ENCODE measurements around the gene MYO1D. TPM values are rescaled to one million over a fixed set of nuclear protein-coding genes. Genes with fewer than 3 reads are reported as not detected.

MYO1D gene
- total RNA-seq, 4 donors from 2014 or later: 247 to 569 (median 444) TPM

GRCh38 chr17:32623196-32623595 lies 253.7 kb downstream of the MYO1D start:
- intact Hi-C loops (cut with DNase I; ENCODE audit: low total_unique reads): no loop called here
- 44 to 68% methylated on average over 2 of the region's 2 CpGs for WGBS, 2 donors (ENCODE audit: low coverage in 1 of 2)

DNA sequence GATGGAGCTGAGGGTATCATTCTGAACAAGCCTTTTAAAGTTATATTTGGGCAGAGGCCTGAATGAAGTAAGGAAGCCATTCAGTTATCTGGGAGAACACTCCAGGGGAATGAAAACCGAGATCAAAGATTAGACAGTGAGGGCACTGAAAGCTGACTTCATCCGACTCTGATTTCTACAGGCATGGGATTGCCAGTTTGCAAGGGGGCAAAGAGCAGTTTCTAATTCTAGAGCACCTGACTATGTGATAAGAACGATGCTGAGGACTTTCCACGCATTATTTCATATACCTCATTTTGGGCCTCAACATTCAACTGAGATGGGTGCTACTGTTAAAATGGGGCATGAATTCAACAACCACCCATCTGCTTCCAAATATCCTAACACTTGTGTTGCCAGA lies 254.4 kb downstream of the MYO1D start:
- peaks cover 0 to 4% (median 0%) of the 10 kb centered on the region in 4 donors for H3K4me1 ChIP-seq
- H3K9me3 ChIP-seq: no peaks in the 10 kb centered on the region
- no peak overlapping the region for H3K4me3 ChIP-seq
- H3K27ac ChIP-seq: no peak overlapping the region
- no peaks in the 10 kb centered on the region for H3K36me3 ChIP-seq
- TF ChIP-seq, protein P1, sequence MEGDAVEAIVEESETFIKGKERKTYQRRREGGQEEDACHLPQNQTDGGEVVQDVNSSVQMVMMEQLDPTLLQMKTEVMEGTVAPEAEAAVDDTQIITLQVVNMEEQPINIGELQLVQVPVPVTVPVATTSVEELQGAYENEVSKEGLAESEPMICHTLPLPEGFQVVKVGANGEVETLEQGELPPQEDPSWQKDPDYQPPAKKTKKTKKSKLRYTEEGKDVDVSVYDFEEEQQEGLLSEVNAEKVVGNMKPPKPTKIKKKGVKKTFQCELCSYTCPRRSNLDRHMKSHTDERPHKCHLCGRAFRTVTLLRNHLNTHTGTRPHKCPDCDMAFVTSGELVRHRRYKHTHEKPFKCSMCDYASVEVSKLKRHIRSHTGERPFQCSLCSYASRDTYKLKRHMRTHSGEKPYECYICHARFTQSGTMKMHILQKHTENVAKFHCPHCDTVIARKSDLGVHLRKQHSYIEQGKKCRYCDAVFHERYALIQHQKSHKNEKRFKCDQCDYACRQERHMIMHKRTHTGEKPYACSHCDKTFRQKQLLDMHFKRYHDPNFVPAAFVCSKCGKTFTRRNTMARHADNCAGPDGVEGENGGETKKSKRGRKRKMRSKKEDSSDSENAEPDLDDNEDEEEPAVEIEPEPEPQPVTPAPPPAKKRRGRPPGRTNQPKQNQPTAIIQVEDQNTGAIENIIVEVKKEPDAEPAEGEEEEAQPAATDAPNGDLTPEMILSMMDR (IDR thresholded peaks at IDR 0.05): no peak
- no peak for TF ChIP-seq POLR2AphosphoS5 (IDR thresholded peaks at IDR 0.05)
- no peak for TF ChIP-seq POLR2A (IDR thresholded peaks at IDR 0.05)
- TF ChIP-seq EP300 (IDR thresholded peaks at IDR 0.05; ENCODE audit: low read depth): no peak
- DNase-seq: no peak
- H3K27me3 ChIP-seq: no peaks in the 10 kb centered on the region
- WGBS, 2 donors (ENCODE audit: low coverage in 1 of 2): 81 to 88% methylated on average over 4 of the region's 4 CpGs
- intact Hi-C loops (cut with DNase I; ENCODE audit: low total_unique reads) (no loop called here), in situ Hi-C loops (cut with MboI; ENCODE audit: low pct_ligation_motif_present in 1 of 4, low pct_unique_long_range_greater_than_20kb in 1 of 4, low sequenced_read_pairs in 3 of 4) (no loop called here)

More at GRCh38 chr17:32623196-32623595, 253.7 kb downstream of the MYO1D start:
- H3K36me3 ChIP-seq: no peaks in the 10 kb centered on the region
- no peak for DNase-seq
- peaks cover 0 to 4% (median 0%) of the 10 kb centered on the region in 4 donors for H3K4me1 ChIP-seq
- no peaks in the 10 kb centered on the region for H3K9me3 ChIP-seq
- in situ Hi-C loops (cut with MboI; ENCODE audit: low pct_ligation_motif_present in 1 of 4, low pct_unique_long_range_greater_than_20kb in 1 of 4, low sequenced_read_pairs in 3 of 4): no loop called here
- no peak overlapping the region for H3K27ac ChIP-seq
- TF ChIP-seq, protein P1 (IDR thresholded peaks at IDR 0.05): no peak
- TF ChIP-seq POLR2A (IDR thresholded peaks at IDR 0.05) (no peak), EP300 (IDR thresholded peaks at IDR 0.05; ENCODE audit: low read depth) (no peak), POLR2AphosphoS5 (IDR thresholded peaks at IDR 0.05) (no peak)
- H3K4me3 ChIP-seq: no peak overlapping the region
- H3K27me3 ChIP-seq: no peaks in the 10 kb centered on the region

- H3K4me3 ChIP-seq: no peak overlapping the region
- no peak for TF ChIP-seq POLR2AphosphoS5 (IDR thresholded peaks at IDR 0.05)
- TF ChIP-seq EP300 (IDR thresholded peaks at IDR 0.05; ENCODE audit: low read depth): no peak
- no peak for TF ChIP-seq POLR2A (IDR thresholded peaks at IDR 0.05)
- TF ChIP-seq, protein P1 (IDR thresholded peaks at IDR 0.05): no peak
- no peak overlapping the region for H3K27ac ChIP-seq
- intact Hi-C loops (cut with DNase I; ENCODE audit: low total_unique reads): no loop called here
- H3K36me3 ChIP-seq: no peaks in the 10 kb centered on the region
- DNase-seq: no peak
- WGBS, 2 donors (ENCODE audit: low coverage in 1 of 2): 83 to 92% methylated on average over 2 to 3 of the region's 3 CpGs
- in situ Hi-C loops (cut with MboI; ENCODE audit: low pct_ligation_motif_present in 1 of 4, low pct_unique_long_range_greater_than_20kb in 1 of 4, low sequenced_read_pairs in 3 of 4): no loop called here
- H3K4me1 ChIP-seq: peaks cover 0 to 4% (median 0%) of the 10 kb centered on the region in 4 donors
- no peaks in the 10 kb centered on the region for H3K9me3 ChIP-seq
- H3K27me3 ChIP-seq: no peaks in the 10 kb centered on the region
Measured at GRCh38 chr17:32621612-32622312, 255.2 kb downstream of the MYO1D start.

- intact Hi-C loops (cut with DNase I; ENCODE audit: low total_unique reads): no loop called here
- Histone ChIP-seq H3K27ac (no peak overlapping the region), H3K4me1 (no peaks in the 10 kb centered on the region), H3K36me3 (no peaks in the 10 kb centered on the region), H3K9me3 (no peaks in the 10 kb centered on the region), H3K27me3 (no peaks in the 10 kb centered on the region), H3K4me3 (no peak overlapping the region)
- TF ChIP-seq, protein P1 (IDR thresholded peaks at IDR 0.05): no peak
- TF ChIP-seq POLR2A (IDR thresholded peaks at IDR 0.05) (no peak), EP300 (IDR thresholded peaks at IDR 0.05; ENCODE audit: low read depth) (no peak), POLR2AphosphoS5 (IDR thresholded peaks at IDR 0.05) (no peak)
- 86 to 90% methylated on average over 3 of the region's 3 CpGs for WGBS, 2 donors (ENCODE audit: low coverage in 1 of 2)
- in situ Hi-C loops (cut with MboI; ENCODE audit: low pct_ligation_motif_present in 1 of 4, low pct_unique_long_range_greater_than_20kb in 1 of 4, low sequenced_read_pairs in 3 of 4): no loop called here
- DNase-seq: no peak
Measured at GRCh38 chr17:32615326-32615725, 261.6 kb downstream of the MYO1D start.
